ENCODE data around the gene AP3B2.
"Not testable (repeated sequence)": the region's sequence is repeated elsewhere in the genome, so short reads cannot be mapped to it uniquely, and the experiment has no call there.

The AP3B2 gene

GRCh38 chr15:82709421-82710207 lies at the start of gene AP3B2:
Gene AP3B2 (minus strand): TSS chr15:82709875. CDS start chr15:82709706, 169 bp downstream.
- DNase-seq: peak in 57 of 58 donors; percentile 11 to 86 (median 53)

DNA sequence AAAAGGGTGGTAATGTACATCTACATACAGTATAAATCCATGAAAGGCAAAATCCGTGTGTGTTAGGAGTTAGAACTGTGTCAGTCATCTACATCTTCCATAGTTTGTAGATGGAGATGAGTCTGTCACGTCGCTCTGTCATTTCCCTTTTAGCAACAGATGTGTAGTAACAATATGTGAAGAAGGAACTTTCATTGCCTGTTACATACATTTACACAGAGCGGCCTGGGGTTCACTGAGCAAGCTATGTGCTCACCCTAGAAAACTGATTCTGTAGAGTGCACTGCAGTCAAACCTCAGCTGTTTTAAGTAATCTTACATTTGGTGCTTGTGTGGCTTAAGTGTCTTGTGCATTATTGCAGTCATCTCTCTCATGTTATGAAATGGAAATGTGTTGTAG lies 41.6 kb upstream of the AP3B2 start:
- DNase-seq: no peak

DNA sequence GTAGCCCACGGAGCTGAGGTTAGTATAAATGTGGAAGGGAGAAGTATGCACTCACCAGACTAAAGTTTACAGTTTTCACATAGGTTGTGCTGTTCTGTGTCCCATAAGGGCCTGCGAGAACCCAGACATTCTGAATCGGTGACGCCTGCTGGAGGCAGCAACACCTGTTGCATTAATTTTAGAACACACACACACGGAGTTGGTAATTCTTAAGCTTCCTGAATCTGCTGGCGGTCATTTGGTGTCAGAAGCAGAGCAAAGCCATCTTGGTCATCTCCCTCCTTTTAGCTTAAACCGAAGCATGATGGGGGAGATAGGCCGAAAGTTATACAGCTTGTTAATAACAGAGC lies 41.1 kb upstream of the AP3B2 start:
- peak in 1 of 58 donors; percentile 11 for DNase-seq

DNA sequence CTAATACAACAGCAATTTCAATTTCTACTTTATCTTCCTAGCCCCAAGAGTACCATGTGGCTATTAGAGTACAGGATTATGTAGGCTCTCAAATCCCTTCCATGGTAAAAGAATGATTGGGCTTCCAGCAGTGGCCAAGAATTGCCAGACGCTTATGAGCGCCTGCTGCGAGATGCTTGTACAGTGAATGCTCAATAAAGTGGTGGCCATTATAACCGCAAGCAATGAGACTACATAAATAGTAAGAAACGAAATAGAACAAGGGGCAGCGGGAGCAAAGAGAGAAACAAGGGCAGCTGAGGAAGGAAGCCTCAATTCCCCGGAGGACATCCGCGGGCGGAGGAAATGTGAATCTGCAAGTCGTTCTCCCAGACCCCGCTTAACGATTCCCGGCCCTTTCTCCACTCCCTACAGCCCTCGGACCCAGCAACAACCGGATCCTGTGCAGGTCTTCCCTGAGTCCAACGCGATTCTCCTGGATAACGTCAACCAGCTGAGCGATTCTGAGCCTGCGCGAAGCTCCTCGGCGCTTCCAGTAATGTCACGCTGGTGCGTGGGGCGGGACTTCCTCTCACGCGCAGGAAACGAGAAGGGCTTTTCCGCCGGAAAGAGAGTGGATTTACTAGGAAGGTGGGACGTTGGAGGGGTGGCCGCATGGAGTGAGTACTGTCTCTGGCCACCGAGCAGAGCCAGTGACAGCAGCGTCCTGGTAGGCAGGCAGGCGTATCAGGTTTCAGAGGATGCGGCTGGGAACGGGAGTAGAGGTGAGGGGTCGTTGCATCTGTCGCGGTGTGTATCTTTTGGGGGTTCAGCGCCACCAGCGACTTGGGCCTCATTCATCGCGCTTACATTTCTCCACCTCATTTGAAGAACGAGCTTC lies 40.5 kb upstream of the AP3B2 start:
- peak; percentile 49 to 97 (median 91) for DNase-seq

DNA sequence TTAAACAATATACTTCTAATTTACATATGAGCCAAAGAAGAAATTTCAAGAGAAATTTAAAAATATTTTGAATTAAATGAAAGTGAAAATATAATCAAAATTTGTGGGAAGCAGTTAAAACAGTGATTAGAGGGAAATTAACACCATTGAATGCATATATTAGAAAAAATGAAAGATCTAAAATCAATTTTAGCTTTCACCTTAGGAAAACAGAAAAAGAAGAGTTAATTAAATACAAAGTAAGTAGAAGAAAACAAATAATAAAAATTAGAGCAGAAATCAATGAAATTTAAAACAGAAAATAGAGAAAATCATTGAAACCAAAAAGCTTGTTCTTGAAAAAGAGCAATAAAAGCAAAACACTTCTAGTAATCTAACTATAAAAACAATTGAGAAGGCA lies 38.6 kb upstream of the AP3B2 start:
- DNase-seq: no peak

DNA sequence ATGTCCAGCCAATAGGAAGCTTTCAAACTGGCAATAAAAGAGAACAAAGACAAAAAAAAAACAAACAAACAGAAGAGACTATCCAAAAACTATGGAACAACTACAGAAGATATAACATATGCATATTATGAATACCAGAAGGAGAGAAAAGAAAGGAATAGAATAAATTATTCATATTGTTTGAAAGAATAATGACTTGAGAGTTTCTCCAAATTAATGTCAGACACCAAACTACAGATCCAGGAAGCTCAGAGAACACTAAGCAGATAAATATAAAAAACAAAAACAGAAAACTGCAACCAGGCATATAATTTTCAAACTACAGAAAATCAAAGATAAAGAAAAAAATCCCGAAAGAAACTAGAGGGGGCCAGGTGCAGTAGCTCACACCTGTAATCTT lies 34.1 kb upstream of the AP3B2 start:
- no peak for DNase-seq

GRCh38 chr15:82742134-82742533 lies 32.5 kb upstream of the AP3B2 start:
- DNase-seq: no peak

- no peak for DNase-seq
Observed at GRCh38 chr15:82739086-82739485, 29.4 kb upstream of the AP3B2 start.

DNA sequence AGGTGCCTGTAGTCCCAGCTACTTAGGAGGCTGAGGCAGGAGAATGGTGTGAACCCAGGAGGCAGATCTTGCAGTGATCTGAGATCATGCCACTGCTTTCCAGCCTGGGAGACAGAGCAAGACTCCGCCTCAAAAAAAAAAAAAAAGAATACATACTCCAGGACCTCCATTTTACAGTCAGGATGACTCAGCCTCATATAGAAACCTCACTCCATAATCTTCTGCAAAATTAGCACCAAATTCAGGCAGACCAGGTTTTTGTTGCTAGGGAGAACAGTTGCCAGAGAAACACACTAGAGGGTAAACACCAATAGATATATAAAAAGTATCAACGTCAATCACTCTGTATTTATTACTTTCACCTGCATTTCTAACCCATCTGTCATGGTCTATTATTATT lies 28.3 kb upstream of the AP3B2 start:
- peak in 1 of 58 donors; percentile 5 for DNase-seq

- DNase-seq: no peak
Observed at GRCh38 chr15:82731527-82731926, 21.9 kb upstream of the AP3B2 start.

DNA sequence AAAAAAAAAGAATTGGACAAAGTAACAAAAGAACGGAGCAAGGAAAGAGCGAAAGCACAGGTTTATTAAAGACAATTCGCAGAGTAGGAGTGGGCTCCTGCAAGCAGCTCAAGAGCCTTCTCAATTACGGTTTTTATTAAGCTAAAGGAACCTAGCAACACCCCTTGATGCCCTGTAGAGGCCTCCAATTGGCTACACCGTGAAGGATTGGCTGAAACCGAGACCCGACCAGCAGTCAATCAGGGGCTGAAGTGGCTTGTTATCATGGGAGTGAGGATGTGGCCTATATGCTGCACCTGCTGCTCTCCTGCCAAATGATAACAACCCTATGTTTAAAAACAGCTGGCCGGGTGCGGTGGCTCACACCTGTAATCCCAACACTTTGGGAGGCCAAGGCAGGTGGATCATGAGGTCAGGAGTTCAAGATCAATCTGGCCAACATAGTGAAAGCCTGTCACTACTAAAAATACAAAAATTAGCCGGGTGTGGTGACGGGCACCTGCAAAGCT lies 20.4 kb upstream of the AP3B2 start:
- DNase-seq: no peak

- no peak for DNase-seq
Observed at GRCh38 chr15:82726816-82727215, 17.1 kb upstream of the AP3B2 start.

- no peak for DNase-seq
Observed at GRCh38 chr15:82715003-82715402, 5.3 kb upstream of the AP3B2 start.

GRCh38 chr15:82714016-82714415 lies 4.3 kb upstream of the AP3B2 start:
- DNase-seq: no peak

DNA sequence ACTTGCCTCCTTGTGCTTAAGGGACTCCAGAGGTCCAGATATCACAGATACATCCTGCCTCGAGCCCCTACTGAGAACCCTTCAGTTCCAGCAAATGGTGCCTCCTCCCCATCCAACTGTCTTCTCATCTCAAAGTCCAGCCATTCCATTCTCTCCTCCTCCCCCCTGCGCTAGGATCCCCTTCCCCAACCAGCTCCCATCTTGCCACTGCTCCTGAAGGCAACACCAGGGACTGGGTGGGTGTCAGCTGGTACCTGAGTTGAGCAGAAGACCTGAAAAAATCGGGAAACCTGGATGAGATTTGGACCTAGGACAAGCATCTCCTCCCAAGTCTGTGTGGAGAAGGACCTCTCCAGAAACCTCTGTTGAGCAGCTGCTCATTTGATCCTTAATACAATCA lies 2.4 kb upstream of the AP3B2 start:
- DNase-seq: no peak

DNA sequence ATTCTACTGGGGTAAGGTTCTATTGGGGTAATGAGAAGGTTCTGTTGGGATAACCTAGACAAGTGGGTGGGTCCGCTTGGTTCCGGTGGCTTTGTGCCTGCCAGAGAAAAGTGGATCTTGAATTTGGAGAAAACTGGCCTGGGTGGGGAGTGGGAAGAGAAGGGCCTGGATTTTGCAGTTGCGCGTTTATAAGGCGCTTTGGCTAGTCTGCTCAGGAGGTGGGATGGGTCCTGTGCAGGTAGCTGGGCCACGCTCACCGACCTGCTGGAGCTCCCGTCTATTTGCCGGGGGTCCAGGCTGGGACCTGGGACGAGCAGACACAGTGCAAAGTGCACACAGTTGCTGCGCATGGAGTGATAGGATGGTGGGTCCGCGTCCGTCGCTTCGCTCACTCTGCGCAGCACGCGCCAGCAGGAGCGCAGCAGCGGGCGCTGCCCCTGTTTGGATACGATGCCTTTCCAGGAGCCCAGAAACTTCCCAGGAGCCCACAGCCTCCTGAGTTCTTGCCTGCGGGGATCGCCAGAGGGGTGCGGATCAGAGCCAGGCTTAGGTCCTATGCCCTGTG lies 1.3 kb upstream of the AP3B2 start:
- no peak for DNase-seq

- DNase-seq: no peak
Observed at GRCh38 chr15:82710208-82710555, 507 bp upstream of the AP3B2 start.

DNA sequence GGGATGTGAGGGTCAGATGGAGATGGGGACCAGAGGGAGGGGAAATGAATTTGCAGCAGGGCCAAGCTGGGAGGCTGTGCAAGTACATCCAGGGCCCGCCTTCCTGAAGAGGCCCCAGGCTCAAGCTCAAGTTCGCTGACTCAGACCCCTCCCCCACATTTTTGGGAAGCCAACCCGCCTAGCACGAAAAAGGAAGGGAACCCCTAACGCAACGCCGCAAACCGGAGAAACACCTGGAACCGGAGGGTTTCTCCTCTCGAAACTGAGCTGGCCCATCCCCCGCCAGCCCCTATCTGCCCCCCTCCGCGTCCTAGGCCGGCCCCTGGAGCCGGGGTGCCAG lies 624 bp downstream of the AP3B2 start:
- peak in 16 of 58 donors; percentile 9 to 49 (median 34) for DNase-seq

DNA sequence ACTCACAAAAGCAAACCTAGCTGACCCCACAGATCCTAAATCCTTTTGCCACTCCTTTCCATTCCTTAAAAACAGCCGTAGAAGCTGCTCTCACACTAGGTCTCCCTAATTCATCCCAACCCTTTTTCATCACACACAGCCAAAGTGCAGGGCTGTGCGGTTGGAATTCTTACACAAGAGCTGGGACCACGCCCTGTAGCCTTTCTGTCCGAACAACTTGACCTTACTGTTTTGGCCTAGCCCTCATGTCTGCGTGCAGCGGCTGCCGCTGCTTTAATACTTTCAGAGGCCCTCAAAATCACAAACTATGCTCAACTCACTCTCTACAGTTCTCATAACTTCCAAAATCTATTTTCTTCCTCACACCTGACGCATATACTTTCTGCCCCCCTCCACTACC lies 3.8 kb downstream of the AP3B2 start:
- not testable (repeated sequence) for DNase-seq

DNA sequence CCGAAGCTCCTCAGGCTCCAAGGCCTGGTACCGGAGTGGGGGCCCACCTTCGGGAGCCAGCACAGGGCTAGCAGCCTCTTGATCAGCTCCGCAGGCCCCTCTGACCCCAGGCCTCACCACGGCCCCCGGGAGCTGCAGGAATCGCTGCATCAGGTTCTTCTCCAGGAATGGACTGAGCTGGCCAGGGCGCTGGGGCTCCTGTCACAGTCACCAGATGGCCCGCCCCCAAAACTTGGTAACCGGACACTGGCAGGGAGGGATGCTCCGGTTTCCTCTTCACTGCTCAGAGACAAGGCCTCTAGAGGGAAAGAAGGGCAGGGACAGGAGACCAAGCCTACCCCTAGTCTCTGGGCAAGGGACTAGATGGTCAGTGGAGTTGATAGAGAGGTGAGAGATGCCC lies 9.9 kb downstream of the AP3B2 start:
- no peak for DNase-seq

DNA sequence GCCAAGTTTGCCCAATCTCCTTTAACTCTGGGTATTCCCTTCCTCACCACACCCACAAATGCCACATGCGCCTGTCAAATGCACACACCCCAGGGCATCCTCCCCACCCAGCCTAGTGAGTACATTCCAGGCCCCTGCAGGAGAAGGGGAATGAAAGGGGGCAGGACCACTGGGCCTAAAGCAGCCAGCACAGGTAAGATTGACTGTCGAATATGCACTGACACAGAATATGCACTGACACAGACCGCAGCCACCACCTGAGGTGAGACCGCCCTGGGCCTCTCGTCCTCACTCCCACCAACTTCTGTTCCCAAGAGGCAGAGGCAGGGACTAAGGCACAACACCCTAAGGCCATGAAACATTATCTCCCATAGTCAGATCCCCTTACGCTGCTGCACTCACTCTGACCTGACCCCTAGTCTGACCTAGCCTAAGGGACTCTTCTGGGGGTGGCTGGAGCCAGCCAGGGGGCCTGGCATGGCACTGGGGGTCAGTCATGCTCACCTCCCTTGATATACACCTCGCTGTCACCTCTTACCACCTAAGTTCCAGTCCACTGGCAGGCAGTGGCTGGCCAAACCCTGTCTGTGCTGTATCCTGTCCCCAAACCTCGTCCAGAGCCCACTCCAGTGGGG lies 10.8 kb downstream of the AP3B2 start:
- DNase-seq: no peak
